SJCRH30 (cell line): ENCODE data around the gene SARS1. TPM values are rescaled to one million over a fixed set of nuclear protein-coding genes. Genes with fewer than 3 reads are reported as not detected.
"Not testable (repeated sequence)": the region's sequence is repeated elsewhere in the genome, so short reads cannot be mapped to it uniquely, and the experiment has no call there.

Experiments used
- DNase-seq, 2 experiments: peaks; one replicate each; pipeline ENCODE4 v3.0.0-alpha.2; 2015 to 2020
- H3K27ac ChIP-seq: fragments of 250-450 bp; sonication (Bioruptor Pico); 2 replicates; pipeline ENCODE4 v1.5.1; 2020; ENCODE audit warnings: mild to moderate bottlenecking, moderate library complexity
- H3K27me3 ChIP-seq: fragments of 250-450 bp; sonication (Bioruptor Pico); 2 replicates; pipeline ENCODE4 v1.5.1; 2020; ENCODE audit warnings: mild to moderate bottlenecking, moderate library complexity
- H3K36me3 ChIP-seq: fragments of 250-450 bp; sonication (Bioruptor Pico); 2 replicates; pipeline ENCODE4 v1.5.1; 2020; ENCODE audit warnings: mild to moderate bottlenecking, moderate library complexity
- H3K4me1 ChIP-seq: fragments of 250-450 bp; sonication (Bioruptor Pico); 2 replicates; pipeline ENCODE4 v1.5.1; 2020; ENCODE audit warnings: mild to moderate bottlenecking, moderate library complexity
- H3K4me3 ChIP-seq: fragments of 250-450 bp; sonication (Bioruptor Pico); 2 replicates; pipeline ENCODE4 v1.5.1; 2020; ENCODE audit warnings: mild to moderate bottlenecking, moderate library complexity
- H3K9me3 ChIP-seq: fragments of 250-450 bp; sonication (Bioruptor Pico); replicated peaks from 2 replicates; pipeline ENCODE4 v1.5.1; 2020; ENCODE audit warnings: mild to moderate bottlenecking, moderate library complexity
- total RNA-seq: library from RNA; depleted of rRNA; stranded (reverse); fragments of >200 nt; shearing (Covaris generic); gene quantifications from 2 replicates; pipeline ENCODE4 v1.2.3, GENCODE V29; 2014; rRNA removed

Gene SARS1, protein sequence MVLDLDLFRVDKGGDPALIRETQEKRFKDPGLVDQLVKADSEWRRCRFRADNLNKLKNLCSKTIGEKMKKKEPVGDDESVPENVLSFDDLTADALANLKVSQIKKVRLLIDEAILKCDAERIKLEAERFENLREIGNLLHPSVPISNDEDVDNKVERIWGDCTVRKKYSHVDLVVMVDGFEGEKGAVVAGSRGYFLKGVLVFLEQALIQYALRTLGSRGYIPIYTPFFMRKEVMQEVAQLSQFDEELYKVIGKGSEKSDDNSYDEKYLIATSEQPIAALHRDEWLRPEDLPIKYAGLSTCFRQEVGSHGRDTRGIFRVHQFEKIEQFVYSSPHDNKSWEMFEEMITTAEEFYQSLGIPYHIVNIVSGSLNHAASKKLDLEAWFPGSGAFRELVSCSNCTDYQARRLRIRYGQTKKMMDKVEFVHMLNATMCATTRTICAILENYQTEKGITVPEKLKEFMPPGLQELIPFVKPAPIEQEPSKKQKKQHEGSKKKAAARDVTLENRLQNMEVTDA
- 105 and 107 TPM in 2 replicates for total RNA-seq

DNA sequence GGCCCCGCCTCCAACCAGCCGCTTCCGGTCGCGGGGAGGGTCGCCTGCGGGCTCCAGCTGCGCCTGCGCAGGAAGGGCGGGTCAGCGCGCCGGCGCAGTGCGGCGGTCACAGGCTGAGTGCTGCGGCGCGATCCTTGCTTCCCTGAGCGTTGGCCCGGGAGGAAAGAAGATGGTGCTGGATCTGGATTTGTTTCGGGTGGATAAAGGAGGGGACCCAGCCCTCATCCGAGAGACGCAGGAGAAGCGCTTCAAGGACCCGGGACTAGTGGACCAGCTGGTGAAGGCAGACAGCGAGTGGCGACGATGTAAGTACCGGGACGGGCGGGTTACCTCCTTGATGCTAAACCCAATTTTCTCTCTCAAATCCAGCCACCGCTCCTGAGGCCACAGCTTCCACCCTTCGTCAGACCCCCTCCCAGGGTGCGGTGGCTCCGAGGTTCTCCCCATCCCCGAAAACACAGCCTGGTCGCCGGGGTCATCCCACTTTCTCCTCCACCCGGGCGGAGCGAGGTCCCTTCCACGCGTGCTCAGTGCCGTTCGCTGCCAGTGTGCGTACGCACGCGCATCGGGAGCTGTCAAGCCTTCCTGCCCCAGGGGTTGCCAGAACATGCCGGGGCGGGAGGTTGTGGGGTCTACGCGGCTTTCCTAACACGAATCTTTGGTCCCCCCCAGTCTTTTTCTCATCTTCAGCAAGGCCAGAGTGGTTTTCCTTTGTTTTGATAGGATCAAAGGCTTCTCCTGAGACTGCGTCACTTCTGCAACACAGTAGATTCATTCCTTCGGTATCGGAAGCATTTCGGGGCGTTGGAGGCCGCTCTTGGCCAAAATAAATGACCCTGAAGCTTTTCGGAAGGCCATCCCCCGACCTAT is at the start of gene SARS1:
Gene SARS1 (plus strand): TSS at position 95 of the 870 bp plus-strand sequence. CDS start 75 bp downstream, at position 170.
- peak; percentile 86 to 93 for DNase-seq
- peak within 1 kb of the TSS; percentile 80 for H3K4me3 ChIP-seq

GRCh38 chr1:109164538-109164937 is 49.2 kb upstream of the SARS1 start:
- Histone ChIP-seq H3K27ac (no peak overlapping the region), H3K27me3 (0 out of 2 replicates have a peak, but pooled peaks cover 3% of the 10 kb centered on the region), H3K36me3 (no peaks in the 10 kb centered on the region), H3K4me1 (peaks cover 8% of the 10 kb centered on the region), H3K4me3 (no peak overlapping the region), H3K9me3 (no peaks in the 10 kb centered on the region)
- DNase-seq, result no peak

More for the DNA sequence above, at the start of gene SARS1:
- H3K27ac ChIP-seq, result peak within 1 kb of the TSS; percentile 49
- peaks cover 3% of the 10 kb centered on the region; the same call in 1 of the 2 replicates for H3K36me3 ChIP-seq
- 0 out of 2 replicates have a peak, but pooled peaks cover 2% of the 10 kb centered on the region for H3K27me3 ChIP-seq
- peaks cover 5% of the 10 kb centered on the region for H3K4me1 ChIP-seq
- H3K9me3 ChIP-seq, result no peaks in the 10 kb centered on the region

DNA sequence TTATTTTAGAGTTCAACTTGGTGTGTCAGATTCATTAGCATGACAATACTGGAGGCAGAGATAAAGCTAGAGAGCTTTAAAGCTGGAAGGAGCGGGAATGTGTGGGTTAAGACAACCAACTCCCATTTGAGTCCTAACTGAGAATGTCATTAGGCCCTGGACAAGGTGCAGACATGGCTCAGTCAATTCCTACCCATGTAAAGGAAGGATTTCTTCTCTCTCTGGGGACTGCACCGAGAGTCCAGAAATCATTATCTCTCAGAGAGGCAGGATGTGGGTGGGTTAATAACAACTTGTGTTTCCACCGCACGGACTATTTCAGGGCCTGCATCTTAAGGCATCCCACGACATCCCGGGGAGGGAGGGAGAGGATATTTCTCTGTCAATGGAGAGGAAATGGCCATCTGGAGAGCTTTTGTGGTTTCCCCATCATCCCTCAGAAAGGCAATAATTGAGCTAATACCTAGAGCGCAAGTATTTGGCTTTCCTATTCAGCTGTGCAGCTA is 46.7 kb upstream of the SARS1 start:
- Histone ChIP-seq H3K27me3 (0 out of 2 replicates have a peak, but pooled peaks cover 3% of the 10 kb centered on the region), H3K4me1 (peaks cover 7% of the 10 kb centered on the region), H3K36me3 (no peaks in the 10 kb centered on the region), H3K4me3 (no peak overlapping the region), H3K9me3 (no peaks in the 10 kb centered on the region), H3K27ac (no peak overlapping the region)
- no peak for DNase-seq

GRCh38 chr1:109170035-109170764 is 43.5 kb upstream of the SARS1 start:
- DNase-seq, result no peak
- no peak overlapping the region for H3K4me3 ChIP-seq
- no peaks in the 10 kb centered on the region for H3K36me3 ChIP-seq
- 0 out of 2 replicates have a peak, but pooled peaks cover 3% of the 10 kb centered on the region for H3K27me3 ChIP-seq
- no peak overlapping the region for H3K27ac ChIP-seq
- no peaks in the 10 kb centered on the region for H3K9me3 ChIP-seq
- H3K4me1 ChIP-seq, result no peaks in the 10 kb centered on the region

GRCh38 chr1:109171646-109172045 is 42.1 kb upstream of the SARS1 start:
- Histone ChIP-seq H3K36me3 (no peaks in the 10 kb centered on the region), H3K4me3 (no peak overlapping the region), H3K4me1 (no peaks in the 10 kb centered on the region), H3K27me3 (no peaks in the 10 kb centered on the region), H3K27ac (no peak overlapping the region), H3K9me3 (no peaks in the 10 kb centered on the region)
- DNase-seq, result no peak

- H3K4me3 ChIP-seq, H3K36me3 ChIP-seq, H3K27me3 ChIP-seq, H3K9me3 ChIP-seq, H3K27ac ChIP-seq, H3K4me1 ChIP-seq, DNase-seq: not testable (repeated sequence)
These were observed 37.4 kb upstream of the SARS1 start for GRCh38 chr1:109176349-109176748.

GRCh38 chr1:109180715-109181084 is 33.0 kb upstream of the SARS1 start:
- H3K27me3 ChIP-seq, H3K36me3 ChIP-seq, H3K4me3 ChIP-seq, H3K9me3 ChIP-seq, DNase-seq, H3K27ac ChIP-seq, H3K4me1 ChIP-seq: not testable (repeated sequence)

GRCh38 chr1:109181085-109181806 is 32.5 kb upstream of the SARS1 start:
- Histone ChIP-seq H3K27me3 (no peaks in the 10 kb centered on the region), H3K4me3 (no peak overlapping the region), H3K27ac (no peak overlapping the region), H3K4me1 (no peaks in the 10 kb centered on the region), H3K36me3 (no peaks in the 10 kb centered on the region), H3K9me3 (no peaks in the 10 kb centered on the region)
- no peak for DNase-seq

DNA sequence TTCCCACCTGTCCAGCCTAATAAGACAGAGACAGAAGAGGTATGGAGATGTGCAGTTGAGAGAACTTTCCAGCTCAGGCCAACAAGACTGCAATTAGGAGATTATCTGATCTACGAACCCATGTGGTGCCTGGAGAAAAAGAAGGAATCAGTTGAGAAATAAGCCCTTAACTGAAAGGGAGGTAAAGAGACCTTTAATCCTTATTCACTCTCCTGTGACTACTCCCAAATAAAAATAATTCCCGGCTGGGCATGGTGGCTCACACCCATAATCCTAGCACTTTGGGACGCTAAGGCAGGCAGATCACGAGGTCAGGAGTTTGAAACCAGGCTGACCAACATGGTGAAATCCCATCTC is 31.9 kb upstream of the SARS1 start:
- 0 out of 2 replicates have a peak, but pooled peaks cover under 1% of the 10 kb centered on the region for H3K27me3 ChIP-seq
- H3K9me3 ChIP-seq, result no peaks in the 10 kb centered on the region
- H3K4me1 ChIP-seq, result no peaks in the 10 kb centered on the region
- H3K36me3 ChIP-seq, result no peaks in the 10 kb centered on the region
- H3K27ac ChIP-seq, result no peak overlapping the region
- no peak for DNase-seq
- no peak overlapping the region for H3K4me3 ChIP-seq

DNA sequence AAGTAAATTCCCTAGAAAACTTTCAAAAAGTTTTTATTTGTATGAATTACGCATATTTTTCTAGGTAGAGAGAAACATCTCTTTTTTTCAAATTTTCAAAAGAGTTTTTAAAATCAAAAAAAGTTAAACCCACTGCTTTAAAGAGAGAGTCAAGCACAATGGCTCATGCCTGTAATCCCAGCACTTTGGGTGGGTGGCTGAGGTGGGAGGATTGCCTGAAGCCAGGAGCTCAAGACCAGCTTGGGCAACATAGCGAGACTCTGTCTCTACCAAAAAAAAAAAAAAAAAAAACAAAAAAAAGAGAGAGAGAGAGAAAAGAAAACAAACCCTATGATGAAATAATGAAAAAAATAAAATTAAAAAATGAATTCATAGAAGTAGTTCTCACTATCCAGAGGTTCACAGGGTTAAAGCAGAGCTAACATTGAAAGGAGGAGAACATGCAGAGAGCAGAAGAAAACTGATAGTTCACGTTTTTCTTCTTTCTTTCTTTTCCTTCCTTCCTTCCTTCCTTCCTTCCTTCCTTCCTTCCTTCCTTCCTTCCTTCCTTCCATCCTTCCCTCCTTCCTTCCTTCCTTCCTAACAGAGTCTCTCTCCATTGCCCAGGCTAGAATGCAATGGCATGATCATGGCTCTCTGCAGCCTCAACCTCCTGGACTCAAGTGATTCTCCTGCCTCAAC is 30.5 kb upstream of the SARS1 start:
- Histone ChIP-seq H3K27ac (no peak overlapping the region), H3K36me3 (no peaks in the 10 kb centered on the region), H3K27me3 (0 out of 2 replicates have a peak, but pooled peaks cover 4% of the 10 kb centered on the region), H3K4me3 (no peak overlapping the region), H3K9me3 (no peaks in the 10 kb centered on the region), H3K4me1 (no peaks in the 10 kb centered on the region)
- DNase-seq, result no peak

- Histone ChIP-seq H3K27ac (no peak overlapping the region), H3K4me1 (peaks cover 5% of the 10 kb centered on the region; the same call in 1 of the 2 replicates), H3K4me3 (no peak overlapping the region), H3K27me3 (0 out of 2 replicates have a peak, but pooled peaks cover 4% of the 10 kb centered on the region), H3K9me3 (no peaks in the 10 kb centered on the region), H3K36me3 (no peaks in the 10 kb centered on the region)
- DNase-seq, result no peak
These were observed 29.0 kb upstream of the SARS1 start for GRCh38 chr1:109184687-109185086.

DNA sequence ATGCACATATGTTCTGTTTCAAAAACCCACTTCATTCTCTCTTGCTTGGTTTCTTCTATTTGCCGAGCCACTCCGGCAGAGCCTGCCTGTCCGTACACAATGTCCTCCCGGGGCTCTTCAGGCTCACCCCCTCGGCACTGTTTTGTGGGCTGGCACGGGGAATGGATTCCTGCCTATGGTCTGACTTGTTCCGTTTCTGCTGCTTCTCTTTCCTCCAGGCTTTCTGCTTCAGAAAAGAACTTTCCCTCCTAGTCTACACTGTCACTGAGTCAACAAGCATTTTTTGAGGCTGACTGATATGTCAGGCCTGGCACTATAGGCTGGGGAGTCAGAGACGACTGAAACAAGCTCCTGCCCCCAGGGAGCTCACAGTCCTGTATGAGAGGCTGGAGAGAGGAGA is 28.4 kb upstream of the SARS1 start:
- Histone ChIP-seq H3K4me1 (peaks cover 5% of the 10 kb centered on the region; the same call in 1 of the 2 replicates), H3K4me3 (no peak overlapping the region), H3K9me3 (no peaks in the 10 kb centered on the region), H3K27ac (no peak overlapping the region), H3K27me3 (0 out of 2 replicates have a peak, but pooled peaks cover 4% of the 10 kb centered on the region), H3K36me3 (no peaks in the 10 kb centered on the region)
- no peak for DNase-seq
